SH-SY5Y (cell line): Measurements from ENCODE around the gene C3orf38.

Source experiments
- GATA2 ChIP-seq: IDR thresholded peaks from 2 replicates; pipeline ENCODE4 v1.6.1; 2011; ENCODE audit warnings: mild to moderate bottlenecking, low read depth, low read length
- GATA3 ChIP-seq: IDR thresholded peaks from 2 replicates; pipeline ENCODE4 v1.6.1; 2011; ENCODE audit warnings: low read depth, mild to moderate bottlenecking, low read length, moderate library complexity

DNA sequence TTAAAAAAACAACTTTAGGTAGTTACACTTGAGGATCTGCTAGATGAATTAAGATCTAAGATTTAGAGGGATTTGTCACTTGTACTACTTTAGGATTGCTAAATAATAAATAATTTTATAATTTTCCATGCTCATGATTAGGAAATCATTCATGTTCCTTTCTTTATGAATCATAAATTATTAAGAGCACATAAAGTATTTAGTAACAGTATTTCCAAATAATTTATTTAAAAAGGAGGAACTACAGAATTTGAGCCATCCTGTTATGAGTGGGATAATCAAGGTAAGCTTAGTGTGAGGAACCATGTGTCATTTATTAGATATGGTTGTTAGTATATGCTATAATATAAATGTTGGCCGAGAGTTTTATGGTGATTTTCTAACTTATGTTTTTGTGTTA is 37.5 kb upstream of the C3orf38 start:
- TF ChIP-seq GATA2 (no peak), GATA3 (no peak)
